Measurements from ENCODE around the gene PCGF3.

The PCGF3 gene

GRCh38 chr4:677431-678293 is 28.0 kb upstream of the PCGF3 start:
- TF ChIP-seq POLR2AphosphoS5 (IDR thresholded peaks at IDR 0.05; ENCODE audit: low read depth, low read length) (no peak), SIN3A (IDR thresholded peaks at IDR 0.05; ENCODE audit: borderline replicate concordance, insufficient read depth, low read length) (no peak)

- TF ChIP-seq FOXP2 (optimal IDR thresholded peaks at IDR 0.05; ENCODE audit: borderline replicate concordance, extremely low read depth, extremely low read length, insufficient read depth): no peak
- TF ChIP-seq REST (IDR thresholded peaks at IDR 0.05; ENCODE audit: insufficient read depth in 1 of 2, low read depth in 2 of 2, low read length in 2 of 2): no peak
- no peak for TF ChIP-seq TAF1 (IDR thresholded peaks at IDR 0.05; ENCODE audit: borderline replicate concordance, insufficient read depth, low read length)
- no peak for TF ChIP-seq SIN3A (IDR thresholded peaks at IDR 0.05; ENCODE audit: borderline replicate concordance, insufficient read depth, low read length)
- TF ChIP-seq POLR2AphosphoS5 (IDR thresholded peaks at IDR 0.05; ENCODE audit: low read depth, low read length): no peak
Measured at GRCh38 chr4:678331-679103, 27.1 kb upstream of the PCGF3 start.

DNA sequence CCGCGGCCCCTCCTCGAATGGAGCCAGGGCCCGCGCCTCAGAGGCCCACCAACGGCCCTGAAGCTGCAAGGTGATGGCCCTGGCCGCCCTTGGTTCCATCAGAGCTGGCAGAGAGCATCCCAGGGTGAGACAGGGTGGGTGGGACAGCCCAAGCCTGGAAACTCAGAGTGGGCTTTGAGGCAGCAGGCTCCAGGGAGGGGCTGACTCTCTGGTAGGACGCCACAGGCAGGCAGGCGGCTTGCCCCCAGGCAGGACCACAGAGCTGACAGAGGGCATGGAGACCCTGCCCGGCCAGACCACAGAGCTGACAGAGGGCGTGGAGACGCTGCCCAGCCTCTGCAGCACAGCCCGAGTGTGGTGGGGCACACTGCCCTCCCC is 26.5 kb upstream of the PCGF3 start:
- no peak for TF ChIP-seq FOXP2 (optimal IDR thresholded peaks at IDR 0.05; ENCODE audit: borderline replicate concordance, extremely low read depth, extremely low read length, insufficient read depth)
- no peak for TF ChIP-seq REST (IDR thresholded peaks at IDR 0.05; ENCODE audit: insufficient read depth in 1 of 2, low read depth in 2 of 2, low read length in 2 of 2)
- no peak for TF ChIP-seq POLR2AphosphoS5 (IDR thresholded peaks at IDR 0.05; ENCODE audit: low read depth, low read length)
- TF ChIP-seq SIN3A (IDR thresholded peaks at IDR 0.05; ENCODE audit: borderline replicate concordance, insufficient read depth, low read length): no peak
- TF ChIP-seq TAF1 (IDR thresholded peaks at IDR 0.05; ENCODE audit: borderline replicate concordance, insufficient read depth, low read length): no peak

GRCh38 chr4:679629-680028 is 26.0 kb upstream of the PCGF3 start:
- TF ChIP-seq SIN3A (IDR thresholded peaks at IDR 0.05; ENCODE audit: borderline replicate concordance, insufficient read depth, low read length): no peak

GRCh38 chr4:680091-680490 is 25.5 kb upstream of the PCGF3 start:
- TF ChIP-seq SIN3A (IDR thresholded peaks at IDR 0.05; ENCODE audit: borderline replicate concordance, insufficient read depth, low read length) (no peak), REST (IDR thresholded peaks at IDR 0.05; ENCODE audit: insufficient read depth in 1 of 2, low read depth in 2 of 2, low read length in 2 of 2) (no peak)

DNA sequence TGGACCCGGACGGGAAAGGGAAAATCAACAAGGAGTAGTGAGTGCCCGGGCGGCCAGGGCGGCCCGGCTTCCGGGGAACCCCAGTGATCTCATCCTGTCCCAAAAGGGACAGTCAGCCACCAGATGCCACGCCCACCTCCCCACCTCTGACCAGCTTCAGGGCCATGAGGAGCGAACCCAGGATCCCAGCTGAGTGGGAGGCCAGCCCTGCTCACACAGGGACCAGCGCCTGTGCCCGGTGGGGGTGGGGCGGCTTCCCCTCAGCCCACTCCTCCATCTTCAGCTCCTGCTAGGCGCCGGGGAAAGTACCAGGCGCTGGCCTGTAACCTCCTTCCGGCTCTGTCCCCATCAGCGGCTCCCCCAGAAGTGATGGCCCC is 25.1 kb upstream of the PCGF3 start:
- no peak for TF ChIP-seq SIN3A (IDR thresholded peaks at IDR 0.05; ENCODE audit: borderline replicate concordance, insufficient read depth, low read length)
- TF ChIP-seq REST (IDR thresholded peaks at IDR 0.05; ENCODE audit: insufficient read depth in 1 of 2, low read depth in 2 of 2, low read length in 2 of 2): no peak
- TF ChIP-seq POLR2AphosphoS5 (IDR thresholded peaks at IDR 0.05; ENCODE audit: low read depth, low read length): no peak
- TF ChIP-seq TAF1 (IDR thresholded peaks at IDR 0.05; ENCODE audit: borderline replicate concordance, insufficient read depth, low read length): no peak
- TF ChIP-seq FOXP2 (optimal IDR thresholded peaks at IDR 0.05; ENCODE audit: borderline replicate concordance, extremely low read depth, extremely low read length, insufficient read depth): no peak
